SK-N-DZ (cell line): ENCODE data around the gene KCNK2.

ENCODE experiments used
- DNase-seq: peaks from one replicate; pipeline ENCODE4 v3.0.0-alpha.2; 2015; ENCODE audit warnings: low spot score

Gene KCNK2

DNA sequence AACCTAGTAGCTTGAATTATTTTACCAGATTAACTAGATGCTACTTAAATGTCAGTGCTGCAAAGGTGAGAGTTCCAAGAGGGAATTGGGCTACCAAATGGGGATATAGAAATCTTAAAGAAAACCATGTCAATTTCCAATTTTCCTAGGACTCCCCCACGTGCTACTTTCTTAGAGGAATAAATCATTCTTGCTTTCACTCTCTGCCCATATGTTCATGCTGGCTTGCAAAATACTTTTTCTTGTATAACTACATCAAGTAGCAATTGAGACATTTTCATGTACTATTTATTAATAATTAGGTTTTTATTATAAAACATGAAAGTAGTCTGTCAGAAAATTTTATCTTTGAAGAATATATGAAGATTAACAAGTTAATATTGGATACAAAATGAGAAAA is 11.8 kb downstream of the KCNK2 start:
- no peak for DNase-seq

DNA sequence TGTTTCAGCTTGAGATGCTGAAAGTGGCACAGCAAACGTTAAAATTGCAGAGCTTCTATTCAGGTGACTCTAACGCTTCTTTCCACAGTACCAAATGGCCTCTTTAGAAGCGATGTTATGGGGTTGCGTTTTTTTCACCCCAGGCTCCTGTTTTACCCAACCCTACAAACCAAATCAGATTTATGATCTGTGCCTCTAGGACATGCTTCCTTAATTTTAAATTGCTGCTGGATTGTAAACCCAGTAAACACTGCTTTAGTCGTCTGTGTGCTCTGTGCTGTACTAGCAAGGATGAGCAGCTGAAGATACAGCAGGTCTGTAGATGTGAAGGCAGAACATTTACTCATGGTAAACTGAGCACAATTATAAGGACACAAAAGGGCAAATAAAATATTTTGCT is 13.0 kb downstream of the KCNK2 start:
- DNase-seq = no peak

DNA sequence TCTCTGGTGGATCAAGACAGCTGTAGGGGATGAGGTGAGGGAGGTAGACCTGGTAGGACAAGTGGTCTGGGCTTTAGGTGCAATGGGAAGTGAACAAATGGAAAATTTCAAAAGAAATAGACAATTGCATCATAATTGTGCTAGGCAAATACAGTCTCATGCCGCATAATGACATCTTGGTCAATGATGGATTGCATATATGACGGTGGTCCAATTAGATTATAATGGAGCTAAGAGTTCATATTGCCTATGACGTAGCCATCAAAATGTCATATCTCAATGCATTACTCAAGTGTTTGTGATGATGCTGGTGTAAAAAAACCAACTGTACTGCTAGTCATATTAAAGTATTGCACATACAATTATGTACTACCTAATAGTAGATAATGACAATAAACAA is 19.0 kb downstream of the KCNK2 start:
- DNase-seq = no peak

DNA sequence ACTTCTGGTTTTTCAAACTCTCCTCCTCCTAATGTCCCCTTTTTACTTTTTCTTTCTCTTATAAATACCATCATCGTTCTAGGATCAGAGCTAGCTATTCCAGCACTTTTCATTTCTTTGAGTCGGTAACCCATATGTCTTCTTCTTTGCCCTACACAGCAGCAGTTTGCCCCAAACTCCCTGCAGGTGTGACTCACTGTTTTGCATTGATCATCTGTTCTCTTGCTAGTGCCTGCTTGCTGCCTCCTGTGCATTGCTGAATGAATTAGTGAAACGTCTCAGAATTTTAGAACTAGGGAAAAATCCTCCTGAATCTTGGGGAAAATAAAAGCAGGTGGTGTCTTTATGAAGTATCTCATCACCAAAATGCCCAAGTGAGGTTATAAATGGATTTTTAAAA is 21.7 kb downstream of the KCNK2 start:
- DNase-seq = no peak

DNA sequence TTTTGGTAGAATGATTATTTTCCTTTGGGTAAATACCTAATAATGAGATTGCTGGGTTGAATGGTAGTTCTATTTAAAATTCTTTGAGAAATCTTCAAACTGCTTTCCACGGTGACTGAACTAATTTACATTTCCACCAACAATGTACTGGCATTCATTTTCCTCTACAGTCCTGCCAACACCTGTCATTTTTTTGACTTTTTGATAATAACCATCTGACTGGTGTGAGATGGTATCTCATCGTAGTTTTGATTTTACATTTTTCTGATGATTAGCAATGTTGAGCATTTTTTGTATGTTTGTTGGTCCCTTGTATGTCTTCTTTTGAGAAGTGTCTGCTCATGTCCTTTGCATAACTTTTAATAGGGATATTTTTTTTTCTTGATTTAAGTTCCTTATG is 23.5 kb downstream of the KCNK2 start:
- no peak for DNase-seq

DNA sequence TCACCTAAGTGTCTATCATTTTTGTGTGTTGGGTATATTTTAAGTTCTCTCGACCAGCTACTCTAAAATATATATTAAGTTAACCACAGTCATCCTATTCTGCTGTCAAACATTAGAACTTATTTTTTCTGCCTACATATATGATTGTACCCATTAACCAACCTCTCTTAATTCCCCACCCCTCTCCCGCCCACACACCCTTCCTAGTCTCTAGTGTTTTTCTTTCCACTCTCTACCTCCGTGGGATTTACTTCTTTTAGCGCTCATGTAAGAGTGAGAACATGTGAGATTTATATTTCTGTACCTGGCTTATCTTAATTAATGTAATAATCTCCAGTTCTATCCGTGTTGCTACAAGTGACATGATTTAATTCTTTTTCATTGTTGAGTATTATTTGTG is 26.6 kb downstream of the KCNK2 start:
- DNase-seq = no peak

DNA sequence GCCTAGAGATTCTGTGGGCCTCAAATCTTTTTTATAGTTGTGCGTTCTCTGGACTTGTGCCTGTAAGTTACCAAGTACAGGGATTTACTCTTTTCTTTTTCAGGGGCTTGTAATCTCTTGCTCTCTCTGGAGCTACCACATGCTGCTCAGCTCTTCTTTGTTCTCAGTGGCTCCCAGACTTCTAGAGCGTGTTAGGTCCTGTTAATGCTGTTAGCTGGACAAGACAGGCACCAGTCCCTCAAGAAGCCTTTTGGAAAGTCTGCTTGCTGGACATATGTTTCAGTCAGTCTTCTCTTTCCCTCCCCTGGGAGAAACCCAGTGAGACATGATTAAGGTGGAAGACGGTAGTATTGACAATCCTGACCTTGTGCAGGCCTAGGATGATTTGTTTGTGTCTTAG is 29.4 kb downstream of the KCNK2 start:
- DNase-seq = peak; percentile 55

DNA sequence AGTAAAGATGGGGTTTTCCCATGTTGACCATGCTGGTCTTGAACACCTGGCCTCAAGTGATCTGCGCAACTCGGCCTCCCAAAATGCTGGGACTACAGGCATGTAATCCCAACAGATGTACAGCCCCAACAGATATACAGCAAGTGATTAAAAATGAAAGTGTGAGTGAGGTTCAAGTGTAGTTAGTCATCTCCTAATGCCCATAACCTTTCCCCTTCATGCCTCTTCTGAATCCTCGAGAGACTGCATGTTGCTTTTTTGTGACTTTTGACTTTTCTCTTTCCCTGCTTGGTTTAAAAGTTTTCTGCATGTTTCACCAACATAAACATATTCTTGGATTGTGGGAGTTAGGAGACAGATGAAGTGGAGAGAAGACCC is 31.2 kb downstream of the KCNK2 start:
- no peak for DNase-seq

DNA sequence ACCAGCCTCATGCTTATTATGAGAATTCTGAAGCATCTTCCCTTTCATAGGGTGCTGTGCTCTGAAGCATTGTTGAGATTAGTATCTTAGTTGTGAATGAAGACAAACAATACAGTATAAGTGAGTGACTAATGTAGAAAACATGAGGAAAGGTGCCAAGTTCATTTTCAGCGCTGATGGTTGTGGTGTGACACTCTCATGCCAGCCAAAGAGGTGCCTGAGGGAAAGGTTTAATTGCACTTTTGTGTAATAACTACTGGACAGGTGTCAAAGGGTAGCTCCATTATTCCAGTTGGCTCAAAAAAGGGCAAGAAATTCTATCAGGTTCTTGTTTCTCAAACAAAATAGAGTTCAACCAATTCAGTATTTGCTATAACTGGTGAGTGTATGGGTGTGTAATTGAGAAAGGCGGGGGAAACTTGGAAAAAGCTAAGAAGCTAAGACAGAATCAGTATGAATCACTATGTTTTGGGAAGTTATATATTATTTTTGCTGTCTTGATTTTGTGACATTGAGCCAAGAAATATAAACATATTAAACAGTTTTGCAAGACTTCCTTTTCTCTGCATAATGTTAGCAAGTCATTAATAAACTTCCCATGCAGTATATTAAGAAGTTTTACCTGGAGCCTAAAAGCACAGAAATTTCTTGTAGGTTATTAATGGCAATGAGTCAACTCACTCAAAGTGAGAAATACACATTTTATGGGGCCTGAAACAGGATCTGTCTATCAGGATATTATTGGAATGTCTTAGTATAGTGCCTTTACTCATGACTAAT is 31.8 kb downstream of the KCNK2 start:
- DNase-seq = no peak

DNA sequence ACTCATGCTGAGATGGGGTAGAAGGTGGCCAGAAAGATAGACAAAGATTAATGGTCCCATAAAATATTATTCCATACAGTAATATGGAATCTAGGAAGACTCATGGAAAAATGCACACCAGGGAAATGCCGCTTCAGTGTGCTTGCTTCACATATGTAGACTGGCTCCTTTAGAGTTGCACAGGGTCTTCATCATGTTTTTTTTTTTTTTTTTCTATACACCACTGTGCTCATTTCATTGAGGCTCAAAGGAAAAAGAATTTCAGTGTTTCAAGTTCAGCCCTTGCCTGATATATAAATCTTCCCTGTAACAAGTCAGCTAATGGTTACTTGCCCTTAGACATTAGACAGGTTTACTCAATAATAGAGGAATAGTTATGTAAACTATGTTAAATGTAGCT is 33.2 kb downstream of the KCNK2 start:
- DNase-seq = no peak

DNA sequence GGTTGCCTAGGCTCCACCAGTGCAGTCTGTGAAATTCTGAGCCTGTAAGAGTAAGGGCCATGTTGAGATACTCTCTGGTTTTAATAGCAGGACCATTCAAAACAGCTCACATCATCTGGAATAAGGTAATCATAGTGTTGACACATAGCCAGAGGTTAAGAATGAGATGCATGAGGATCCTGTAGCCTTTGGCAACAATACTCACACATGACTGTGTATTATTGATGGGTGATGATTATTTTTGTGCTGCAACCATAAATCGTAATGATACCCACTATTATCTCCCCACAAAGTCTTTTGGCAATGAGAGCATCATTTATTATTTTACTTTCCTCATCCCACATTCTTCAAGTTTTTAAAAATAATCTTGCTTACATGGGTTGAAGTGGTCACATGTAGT is 35.5 kb downstream of the KCNK2 start:
- no peak for DNase-seq

DNA sequence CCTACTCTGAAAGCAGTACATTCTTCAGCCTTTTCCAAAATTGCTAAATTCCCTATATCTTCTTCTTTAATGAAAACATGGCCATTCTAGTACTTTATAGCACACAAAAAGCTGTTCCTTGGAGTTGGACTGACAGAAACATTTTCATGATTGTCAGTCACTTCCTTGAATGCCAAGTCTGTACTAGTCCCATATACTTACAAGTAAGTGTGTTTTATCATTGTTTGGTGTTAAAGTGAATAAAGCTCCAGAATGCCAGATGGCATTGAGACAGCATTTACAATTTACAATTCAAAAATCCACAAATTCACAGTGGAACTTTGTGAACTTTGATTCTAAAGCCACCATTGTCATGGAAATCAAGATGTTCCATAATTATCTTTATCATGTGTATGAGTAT is 36.5 kb downstream of the KCNK2 start:
- DNase-seq = no peak

DNA sequence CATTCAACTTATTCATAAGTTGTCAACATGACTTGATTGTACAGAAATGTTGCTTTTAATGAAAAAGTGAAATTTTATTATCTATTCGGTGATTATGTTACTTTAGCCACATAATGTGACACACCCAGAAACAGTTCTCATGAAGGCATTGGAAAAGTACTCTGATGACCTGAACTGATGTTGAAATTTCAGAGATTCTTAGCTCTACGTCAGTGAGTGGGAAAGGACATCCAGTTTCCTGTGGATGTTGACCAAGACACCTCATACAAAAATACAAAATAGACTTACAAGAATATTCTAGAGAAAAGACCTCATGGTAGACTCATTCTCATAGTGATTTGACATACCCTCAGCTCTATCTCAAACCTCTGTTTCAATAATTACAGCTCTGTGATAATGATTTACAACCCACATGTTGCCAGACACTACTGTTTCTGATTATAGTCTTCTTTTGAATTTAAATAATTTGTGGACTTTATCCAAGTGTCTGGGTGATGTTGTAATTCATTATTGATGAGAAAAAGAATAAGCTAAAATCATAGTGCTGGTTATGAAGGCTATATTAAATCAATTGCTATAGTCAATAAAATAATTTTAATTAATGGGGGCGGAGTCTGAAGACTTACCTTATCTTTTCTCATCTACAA is 37.3 kb downstream of the KCNK2 start:
- no peak for DNase-seq

DNA sequence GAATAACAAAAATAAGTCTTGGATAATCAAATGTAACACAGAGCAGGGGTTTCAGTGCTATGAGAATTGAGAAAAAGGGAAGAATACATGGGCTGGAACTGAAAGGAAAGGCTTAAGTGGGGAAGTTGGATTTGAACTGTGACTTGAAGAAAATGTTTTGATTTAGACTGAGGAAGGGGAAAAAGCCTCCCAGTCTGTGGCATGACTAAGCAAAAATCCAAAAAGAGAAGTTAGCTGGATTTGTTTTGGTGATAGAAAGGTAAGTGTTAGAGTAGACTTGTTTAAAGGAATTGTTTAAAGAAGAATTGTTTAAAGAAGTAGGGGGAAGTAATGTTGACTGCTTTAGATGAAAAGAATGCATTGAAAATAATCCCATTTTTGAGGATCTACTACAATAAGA is 46.0 kb downstream of the KCNK2 start:
- no peak for DNase-seq

DNA sequence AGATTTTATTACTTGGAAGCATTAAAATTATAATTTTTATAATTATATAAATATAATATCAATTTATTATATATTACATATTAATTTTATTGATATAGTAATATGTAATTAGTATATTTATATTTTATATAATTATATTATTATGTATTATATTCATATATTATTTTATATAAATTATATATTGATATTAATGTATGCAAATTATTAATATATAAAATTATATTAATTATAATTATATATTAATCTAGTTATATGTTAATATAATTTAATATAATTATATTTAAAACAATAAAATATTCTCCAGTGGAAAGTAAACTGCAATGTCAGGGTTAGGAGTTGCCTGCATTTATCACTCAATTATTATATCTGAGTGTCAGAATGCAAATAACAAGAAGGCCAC is 48.8 kb downstream of the KCNK2 start:
- DNase-seq = no peak

DNA sequence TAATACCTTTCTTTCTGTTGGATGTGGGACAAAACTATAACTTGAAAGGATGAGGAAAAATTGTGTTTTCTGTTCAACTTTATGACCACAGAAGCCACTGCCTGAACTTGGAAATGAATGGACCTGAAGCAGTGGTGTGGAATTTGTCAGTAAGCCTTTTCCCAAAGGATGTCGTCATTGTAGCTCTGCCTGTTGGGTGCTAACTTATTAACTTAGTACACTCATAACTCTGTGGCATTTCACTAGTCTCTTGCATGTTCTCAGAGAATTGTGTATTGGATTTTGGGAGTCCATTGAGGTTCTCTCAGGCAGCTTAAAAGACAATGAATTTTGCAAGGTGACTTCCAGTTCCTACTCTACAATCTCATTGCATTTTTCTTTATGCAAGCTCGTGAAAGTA is 49.6 kb downstream of the KCNK2 start:
- DNase-seq = no peak

DNA sequence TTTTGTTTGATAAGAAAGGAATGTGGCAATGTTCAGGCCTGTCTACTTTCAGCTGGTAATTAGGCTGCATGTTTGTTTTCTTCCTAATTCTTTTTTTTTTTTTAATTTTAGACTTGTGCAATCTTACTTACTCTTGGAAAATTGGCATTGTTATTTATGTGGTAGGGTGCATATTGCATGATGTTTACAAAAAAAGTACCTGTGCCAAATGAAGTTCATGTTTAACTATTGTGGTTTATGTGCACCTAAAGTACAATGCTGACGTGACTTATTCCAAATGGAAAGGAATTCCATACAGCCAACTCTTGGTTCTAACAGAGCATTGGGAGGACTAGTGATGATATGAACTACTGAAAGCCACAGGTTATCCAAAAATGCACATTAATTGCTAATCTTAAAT is 51.0 kb downstream of the KCNK2 start:
- DNase-seq = no peak

DNA sequence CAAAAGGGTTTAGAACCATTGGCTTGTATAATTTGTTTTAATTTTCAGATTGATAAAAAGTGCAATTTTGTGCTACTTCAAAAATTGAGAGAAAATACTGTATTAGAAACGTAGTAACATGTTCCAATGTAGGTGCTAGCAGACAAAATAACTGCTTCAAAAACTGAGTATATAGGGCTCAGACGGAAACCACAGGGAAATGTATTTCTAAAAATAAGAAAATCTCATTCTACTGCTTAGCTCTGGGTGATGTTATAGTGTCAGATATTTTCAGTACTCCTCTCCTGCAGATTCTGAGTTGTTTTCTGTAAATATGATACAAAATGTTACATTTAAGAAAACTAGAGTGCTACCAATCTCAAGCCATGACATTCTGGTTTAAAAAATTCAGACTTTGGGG is 55.4 kb downstream of the KCNK2 start:
- DNase-seq = no peak

DNA sequence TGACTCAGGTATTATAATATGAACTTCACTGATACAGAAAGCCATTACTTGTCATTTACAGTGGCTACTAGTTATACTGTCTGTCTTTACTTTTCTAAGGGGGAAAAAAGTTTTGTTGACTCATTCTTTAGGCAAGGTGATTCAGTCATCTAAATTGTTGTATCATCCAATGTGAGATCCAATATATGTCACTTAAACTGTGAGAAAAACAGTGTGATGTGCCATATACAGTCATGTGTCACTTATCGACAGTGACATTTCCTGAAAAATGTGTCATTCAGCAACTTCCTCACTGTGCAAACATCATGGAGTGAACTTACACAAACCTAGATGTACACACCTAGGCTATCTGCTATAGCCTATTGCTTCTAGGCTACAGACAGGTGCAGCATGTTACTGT is 57.6 kb downstream of the KCNK2 start:
- DNase-seq = no peak

DNA sequence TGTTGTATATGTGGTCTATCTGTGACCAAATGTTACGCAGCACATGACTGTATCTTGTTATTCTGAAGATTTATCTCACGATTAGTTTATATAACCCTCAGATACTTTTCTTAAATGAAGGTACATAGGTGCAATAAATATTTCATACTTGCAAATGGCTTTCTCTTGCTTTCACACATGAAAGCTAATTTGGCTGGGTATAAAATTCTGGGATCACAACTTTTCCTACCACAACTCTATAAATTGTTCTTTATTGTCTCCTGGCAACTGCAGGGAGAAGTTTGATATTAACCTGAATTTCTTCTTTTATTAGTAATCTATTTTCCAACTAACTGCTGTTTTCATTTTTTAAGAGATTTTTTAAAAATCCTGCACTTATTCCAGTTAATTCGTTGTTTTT is 58.9 kb downstream of the KCNK2 start:
- no peak for DNase-seq

DNA sequence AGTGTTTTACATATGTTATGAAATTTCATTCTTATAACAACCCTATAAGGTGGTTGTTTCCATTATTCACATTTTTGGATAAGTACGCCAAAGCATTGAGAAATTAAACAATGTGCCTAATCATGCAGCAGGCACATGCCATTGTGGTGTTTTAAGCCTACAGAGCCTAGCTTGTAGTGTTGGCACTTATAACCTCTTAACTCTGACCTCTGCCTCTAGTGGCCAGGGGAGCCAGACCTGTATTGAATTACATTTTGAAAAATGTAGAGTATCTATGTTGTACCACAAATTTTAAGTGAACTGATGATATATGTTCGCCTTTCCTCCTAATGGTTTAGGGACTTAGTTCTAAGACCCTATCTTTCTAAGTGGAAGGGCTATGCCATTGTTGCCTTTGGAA is 61.0 kb downstream of the KCNK2 start:
- DNase-seq = no peak

DNA sequence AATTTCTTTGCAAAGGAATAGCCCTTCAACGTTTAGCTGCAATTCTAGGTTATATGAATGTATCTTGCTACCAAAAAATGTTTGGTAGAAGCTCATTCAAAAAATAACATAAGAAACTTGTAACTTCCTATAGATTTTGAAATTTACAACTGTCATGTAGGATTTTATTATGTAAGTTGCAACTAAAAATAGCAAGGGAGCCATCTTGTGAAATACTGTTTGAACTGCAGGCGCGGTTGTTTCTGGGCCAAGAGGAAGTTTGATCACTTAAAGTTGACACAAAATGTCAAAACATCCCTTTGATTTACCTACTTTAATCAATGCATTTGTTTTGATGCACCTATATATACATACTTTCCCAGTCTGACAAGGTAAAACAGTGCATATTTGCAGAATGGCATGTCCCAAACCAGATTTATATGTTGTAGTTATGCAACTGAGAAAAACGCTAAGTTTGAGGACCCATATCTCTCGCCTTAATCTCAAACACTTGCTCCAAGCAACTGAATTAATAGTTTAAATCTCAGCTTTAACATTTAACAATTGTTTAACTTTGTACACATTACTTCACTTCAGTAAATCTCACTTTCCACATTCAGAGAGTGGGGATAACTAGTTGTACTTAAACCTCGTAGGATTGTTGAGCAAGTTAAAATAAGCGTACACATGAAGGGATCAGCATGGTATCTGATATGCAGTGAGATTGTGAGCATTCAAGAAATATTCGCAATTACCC is 63.9 kb downstream of the KCNK2 start:
- DNase-seq = peak; percentile 11

DNA sequence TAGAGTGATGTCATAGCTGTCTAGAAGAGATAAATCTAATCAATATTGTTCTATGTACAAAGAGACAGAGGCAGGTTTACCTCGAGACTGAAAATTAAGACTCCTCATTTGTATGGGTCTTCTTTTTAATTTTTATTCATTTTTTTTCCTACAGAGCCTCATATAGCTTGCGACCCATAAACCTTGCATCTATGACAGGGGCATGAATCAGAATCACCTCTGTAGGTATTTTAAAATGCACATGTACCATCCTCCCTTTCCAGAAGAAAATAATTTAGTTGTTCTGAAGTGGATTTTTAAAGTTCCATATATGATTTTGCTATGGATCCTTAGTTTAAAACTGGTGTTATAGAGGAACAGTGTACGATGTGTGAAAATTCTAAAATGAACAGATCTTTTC is 64.5 kb downstream of the KCNK2 start:
- DNase-seq = no peak
